GM23338 (cell line): ENCODE measurements around the gene UNC13A.

ENCODE experiments used
- CTCF ChIP-seq, 2 experiments: fragments of 200-600 bp in 1 of 2; sonication (generic) in 1 of 2; conservative IDR thresholded peaks; 2 replicates each; pipeline versions ENCODE4 v1.5.1 to v1.6.1; 2016 to 2017; ENCODE audit warnings: antibody characterized with exemption in 2 of 2, low read depth in 2 of 2, mild to moderate bottlenecking in 2 of 2, moderate library complexity in 1 of 2
- EZH2 ChIP-seq: fragments of 200-600 bp; sonication (generic); IDR thresholded peaks from one replicate; pipeline ENCODE4 v1.8.0; 2017; ENCODE audit warnings: antibody characterized with exemption, mild to moderate bottlenecking, low read depth; ENCODE audit not compliant: unreplicated experiment
- EZH2phosphoT487 ChIP-seq: fragments of 200-600 bp; sonication (generic); IDR thresholded peaks from one replicate; pipeline ENCODE4 v1.8.1; 2018; ENCODE audit warnings: antibody characterized with exemption; ENCODE audit not compliant: unreplicated experiment
- JUNB ChIP-seq: IDR thresholded peaks from one replicate; pipeline ENCODE4 v1.6.1; 2016; ENCODE audit warnings: antibody characterized with exemption; ENCODE audit not compliant: unreplicated experiment
- POLR2AphosphoS5 ChIP-seq: IDR thresholded peaks from 2 replicates; pipeline ENCODE4 v1.6.1; 2016; ENCODE audit warnings: antibody characterized with exemption, low read depth
- REST ChIP-seq: IDR thresholded peaks from one replicate; pipeline ENCODE4 v1.6.1; 2018; ENCODE audit warnings: antibody characterized with exemption; ENCODE audit not compliant: unreplicated experiment
- STAT1 ChIP-seq: IDR thresholded peaks from one replicate; pipeline ENCODE4 v1.6.1; 2016; ENCODE audit warnings: antibody characterized with exemption; ENCODE audit not compliant: unreplicated experiment

GRCh38 chr19:17601683-17602082, 86.5 kb downstream of the UNC13A start:
- TF ChIP-seq REST (no peak), CTCF (conservative IDR thresholded peaks at IDR 0.05; ENCODE audit: low read depth in 2 of 2) (no peak), POLR2AphosphoS5 (no peak), EZH2phosphoT487 (no peak), JUNB (no peak), EZH2 (no peak), STAT1 (no peak)
